NT2/D1 (cell line): Measurements from ENCODE around the gene CIP2A.

Experiments used
- SUZ12 ChIP-seq: IDR thresholded peaks from 2 replicates; pipeline ENCODE4 v1.6.1; 2011; ENCODE audit not compliant: insufficient read length, insufficient read depth; ENCODE audit errors: extremely low read depth
- YY1 ChIP-seq: IDR thresholded peaks from 2 replicates; pipeline ENCODE4 v1.6.1; 2011; ENCODE audit not compliant: insufficient read length, insufficient read depth
- ZNF274 ChIP-seq: IDR thresholded peaks from 2 replicates; pipeline ENCODE4 v1.6.1; 2011; ENCODE audit warnings: mild to moderate bottlenecking, low read depth, low read length

- TF ChIP-seq ZNF274 (no peak), SUZ12 (no peak), YY1 (no peak)
Measured at GRCh38 chr3:108510496-108510895, 78.7 kb downstream of the CIP2A start, which contains the start of gene MYH15.
